Right atrium auricular region (tissue), 2 donors: ENCODE data around the gene FNIP1. TPM values are rescaled to one million over a fixed set of nuclear protein-coding genes. Genes with fewer than 3 reads are reported as not detected.
A peak's percentile ranks its signal among the peaks of the same experiment; 100 is the strongest.

Experiments used
- DNase-seq: peaks from one replicate; pipeline ENCODE4 v3.0.0-alpha.2; 2019; ENCODE audit warnings: low spot score
- H3K27ac ChIP-seq, 2 donors: fragments of 200-600 bp; sonication (generic); 1 replicate in 1 of 2; 2 replicates in 1 of 2; pipeline ENCODE4 v1.5.1; 2016 to 2019
- H3K27me3 ChIP-seq, 2 donors: fragments of 200-600 bp; sonication (generic); one replicate each; pipeline versions ENCODE4 v1.5.1 to v1.6.0; 2017 to 2019
- H3K36me3 ChIP-seq: fragments of 200-600 bp; sonication (generic); one replicate; pipeline ENCODE4 v1.5.1; 2016
- H3K4me1 ChIP-seq, 2 donors: fragments of 200-600 bp; sonication (generic); one replicate each; pipeline versions ENCODE4 v1.5.1 to v1.6.0; 2017 to 2019
- H3K4me3 ChIP-seq, 2 donors: fragments of 200-600 bp; sonication (generic); 1 replicate in 1 of 2; 2 replicates in 1 of 2; pipeline ENCODE4 v1.5.1; 2017 to 2019; ENCODE audit warnings: mild to moderate bottlenecking in 1 of 2, moderate library complexity in 1 of 2
- H3K9me3 ChIP-seq, 2 donors: fragments of 200-600 bp; sonication (generic); one replicate each; pipeline ENCODE4 v1.5.1; 2019
- CTCF ChIP-seq, 2 donors: fragments of 200-600 bp; sonication (generic); IDR thresholded peaks; one replicate each; pipeline ENCODE4 v1.5.1; 2019; ENCODE audit warnings: antibody characterized with exemption in 2 of 2
- total RNA-seq, 2 donors: library from RNA; depleted of rRNA; stranded (reverse); fragments of >200 nt; gene quantifications; one replicate each; pipeline ENCODE4 v1.1.0, GENCODE V29; 2016

The FNIP1 gene
- total RNA-seq, 2 donors from 2014 or later, result 30.6 to 38.3 TPM

- H3K27ac ChIP-seq, result no peak overlapping the region
These were observed 156.6 kb downstream of the FNIP1 start for GRCh38 chr5:131640043-131640856.

GRCh38 chr5:131639148-131639547, 157.7 kb downstream of the FNIP1 start:
- no peaks in the 10 kb centered on the region for H3K36me3 ChIP-seq
- no peak for DNase-seq
- no peaks in the 10 kb centered on the region for H3K9me3 ChIP-seq
- no peak overlapping the region for H3K27ac ChIP-seq
- TF ChIP-seq CTCF (IDR thresholded peaks at IDR 0.05), result no peak
- peaks cover 0 to 10% of the 10 kb centered on the region in 2 donors for H3K4me1 ChIP-seq
- H3K4me3 ChIP-seq, result no peak overlapping the region
- H3K27me3 ChIP-seq, result no peaks in the 10 kb centered on the region

More at GRCh38 chr5:131640043-131640856, 156.6 kb downstream of the FNIP1 start:
- no peaks in the 10 kb centered on the region for H3K27me3 ChIP-seq
- H3K9me3 ChIP-seq, result no peaks in the 10 kb centered on the region
- no peak for TF ChIP-seq CTCF (IDR thresholded peaks at IDR 0.05)
- no peak for DNase-seq
- H3K4me1 ChIP-seq, result peaks cover 0 to 8% of the 10 kb centered on the region in 2 donors
- H3K36me3 ChIP-seq, result peaks cover 10% of the 10 kb centered on the region
- H3K4me3 ChIP-seq, result no peak overlapping the region

- no peak for TF ChIP-seq CTCF (IDR thresholded peaks at IDR 0.05)
- Histone ChIP-seq H3K27ac (no peak overlapping the region), H3K4me1 (peaks cover 0 to 25% of the 10 kb centered on the region in 2 donors), H3K27me3 (no peaks in the 10 kb centered on the region), H3K9me3 (no peaks in the 10 kb centered on the region), H3K36me3 (no peaks in the 10 kb centered on the region), H3K4me3 (no peak overlapping the region)
- no peak for DNase-seq
These were observed 159.1 kb downstream of the FNIP1 start for GRCh38 chr5:131637694-131638093.

GRCh38 chr5:131635684-131636572, 160.9 kb downstream of the FNIP1 start:
- no peak for DNase-seq
- no peak for TF ChIP-seq CTCF (IDR thresholded peaks at IDR 0.05)
- Histone ChIP-seq H3K27me3 (no peaks in the 10 kb centered on the region), H3K4me3 (peak overlapping the region; percentile 58 to 72), H3K27ac (peak overlapping the region; percentile 90 to 95), H3K9me3 (no peaks in the 10 kb centered on the region), H3K4me1 (peaks cover 0 to 40% of the 10 kb centered on the region in 2 donors), H3K36me3 (no peaks in the 10 kb centered on the region)

GRCh38 chr5:131634996-131635683, 161.7 kb downstream of the FNIP1 start, which contains the start of gene RAPGEF6:
Gene RAPGEF6, minus strand, starts transcription at chr5:131635229. Its CDS starts 199 bp downstream, at chr5:131635030.
- Histone ChIP-seq H3K4me3 (peak within 1 kb of the TSS; percentile 62 to 72), H3K4me1 (peaks cover 0 to 47% of the 10 kb centered on the region in 2 donors), H3K27ac (peak within 1 kb of the TSS; percentile 90 to 95), H3K36me3 (no peaks in the 10 kb centered on the region), H3K9me3 (no peaks in the 10 kb centered on the region), H3K27me3 (no peaks in the 10 kb centered on the region)
- peak; percentile 100 for DNase-seq
- peak in 1 of 2 donors; percentile 5 for TF ChIP-seq CTCF (IDR thresholded peaks at IDR 0.05)
